Tibial nerve (tissue), 4 donors: ENCODE measurements around the gene CD244. TPM values are rescaled to one million over a fixed set of nuclear protein-coding genes. Genes with fewer than 3 reads are reported as not detected.
"Not testable (repeated sequence)": the region's sequence is repeated elsewhere in the genome, so short reads cannot be mapped to it uniquely, and the experiment has no call there.

ENCODE experiments used
- DNase-seq, 2 donors: peaks; one replicate each; pipeline ENCODE4 v3.0.0-alpha.2; 2019; ENCODE audit warnings: low spot score in 2 of 2
- H3K27ac ChIP-seq, 4 donors: fragments of 200-600 bp; sonication (generic) in 3 of 4; one replicate each; pipeline ENCODE4 v1.5.1; 2017 to 2019; ENCODE audit warnings: mild to moderate bottlenecking in 1 of 4
- H3K27me3 ChIP-seq, 2 donors: fragments of 200-600 bp; sonication (generic) in 1 of 2; one replicate each; pipeline versions ENCODE4 v1.5.1 to v1.6.0; 2017 to 2019
- H3K36me3 ChIP-seq, 3 donors: fragments of 200-600 bp; sonication (generic); one replicate each; pipeline ENCODE4 v1.5.1; 2018 to 2019
- H3K4me1 ChIP-seq, 4 donors: fragments of 200-600 bp; sonication (generic) in 3 of 4; one replicate each; pipeline ENCODE4 v1.5.1; 2017 to 2019
- H3K4me3 ChIP-seq, 4 donors: fragments of 200-600 bp; sonication (generic) in 3 of 4; one replicate each; pipeline ENCODE4 v1.5.1; 2017 to 2019; ENCODE audit warnings: mild to moderate bottlenecking in 1 of 4, moderate library complexity in 1 of 4
- H3K9me3 ChIP-seq, 4 donors: fragments of 200-600 bp; sonication (generic) in 3 of 4; one replicate each; pipeline ENCODE4 v1.5.1; 2017 to 2019
- EP300 ChIP-seq, 2 donors: sonication (generic); formaldehyde crosslinking; IDR thresholded peaks; one replicate each; pipeline ENCODE4 v1.6.1; 2017; ENCODE audit warnings: antibody characterized with exemption in 2 of 2, mild to moderate bottlenecking in 1 of 2
- POLR2A ChIP-seq, 2 donors: fragments of 450-650 bp; IDR thresholded peaks; one replicate each; pipeline ENCODE4 v1.6.1; 2017; ENCODE audit warnings: antibody characterized with exemption in 2 of 2, mild to moderate bottlenecking in 2 of 2, moderate library complexity in 2 of 2
- WGBS, 2 donors: methylation state at CpG; one replicate each; pipeline ENCODE4 v1.1.5; 2018; 5-methylcytosine and 5-hydroxymethylcytosine counted together
- total RNA-seq, 4 donors: library from RNA; depleted of rRNA; stranded (reverse); fragments of >200 nt; gene quantifications; one replicate each; pipeline ENCODE4 v1.1.0, GENCODE V29; 2016
- TF ChIP-seq, protein P1 (sequence below), 5 experiments: fragments of 200-600 bp in 3 of 5; fragments of 450-650 bp in 2 of 5; sonication (generic) in 3 of 5; IDR thresholded peaks; one replicate each; pipeline ENCODE4 v1.5.1; 2016 to 2019; ENCODE audit warnings: antibody characterized with exemption in 5 of 5, mild to moderate bottlenecking in 3 of 5, moderate library complexity in 2 of 5

CD244 gene
- total RNA-seq, 4 donors from 2014 or later: 0.63 to 0.98 (median 0.90) TPM; not detected in 1

DNA sequence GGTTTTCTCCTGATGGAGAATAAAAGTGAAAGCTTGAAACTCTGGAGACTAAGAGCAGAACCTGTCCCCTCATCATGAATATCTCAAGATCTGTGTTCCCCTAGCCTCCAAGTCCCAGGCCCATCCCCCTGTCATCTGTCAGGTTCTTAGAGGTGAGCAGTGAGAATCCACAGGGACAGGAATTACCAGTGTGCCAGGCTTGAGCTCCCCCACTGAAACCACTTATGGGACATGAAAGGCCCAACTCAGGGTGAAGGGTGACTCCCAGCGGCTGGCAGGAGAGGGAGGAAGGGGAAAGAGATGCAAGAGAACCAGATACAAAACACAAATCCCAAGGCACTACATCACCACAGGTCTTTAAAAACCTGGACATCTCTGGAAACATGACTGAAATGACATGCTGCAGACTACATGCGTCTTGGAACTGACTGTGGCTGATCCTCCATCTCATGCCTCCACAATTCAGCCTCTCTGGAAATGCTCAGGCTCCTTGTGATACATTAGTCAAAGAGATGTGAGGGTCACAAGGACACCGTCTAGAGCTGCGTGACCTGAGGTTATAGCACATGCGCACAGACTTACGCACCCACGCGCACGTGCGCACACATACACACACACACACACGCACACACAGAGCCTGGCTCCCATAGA, 73.5 kb downstream of the CD244 start:
- no peak for DNase-seq
- peak overlapping the region in 1 of 4 donors; percentile 72 for H3K27ac ChIP-seq
- 89 to 91% methylated on average over 11 of the region's 11 CpGs for WGBS, 2 donors
- no peak overlapping the region for H3K4me3 ChIP-seq
- no peak for TF ChIP-seq EP300 (IDR thresholded peaks at IDR 0.05)
- TF ChIP-seq POLR2A (IDR thresholded peaks at IDR 0.05): no peak
- TF ChIP-seq, protein P1, sequence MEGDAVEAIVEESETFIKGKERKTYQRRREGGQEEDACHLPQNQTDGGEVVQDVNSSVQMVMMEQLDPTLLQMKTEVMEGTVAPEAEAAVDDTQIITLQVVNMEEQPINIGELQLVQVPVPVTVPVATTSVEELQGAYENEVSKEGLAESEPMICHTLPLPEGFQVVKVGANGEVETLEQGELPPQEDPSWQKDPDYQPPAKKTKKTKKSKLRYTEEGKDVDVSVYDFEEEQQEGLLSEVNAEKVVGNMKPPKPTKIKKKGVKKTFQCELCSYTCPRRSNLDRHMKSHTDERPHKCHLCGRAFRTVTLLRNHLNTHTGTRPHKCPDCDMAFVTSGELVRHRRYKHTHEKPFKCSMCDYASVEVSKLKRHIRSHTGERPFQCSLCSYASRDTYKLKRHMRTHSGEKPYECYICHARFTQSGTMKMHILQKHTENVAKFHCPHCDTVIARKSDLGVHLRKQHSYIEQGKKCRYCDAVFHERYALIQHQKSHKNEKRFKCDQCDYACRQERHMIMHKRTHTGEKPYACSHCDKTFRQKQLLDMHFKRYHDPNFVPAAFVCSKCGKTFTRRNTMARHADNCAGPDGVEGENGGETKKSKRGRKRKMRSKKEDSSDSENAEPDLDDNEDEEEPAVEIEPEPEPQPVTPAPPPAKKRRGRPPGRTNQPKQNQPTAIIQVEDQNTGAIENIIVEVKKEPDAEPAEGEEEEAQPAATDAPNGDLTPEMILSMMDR (IDR thresholded peaks at IDR 0.05): no peak
- H3K9me3 ChIP-seq: no peaks in the 10 kb centered on the region
- H3K4me1 ChIP-seq: peaks cover 0 to 7% (median 0%) of the 10 kb centered on the region in 4 donors
- H3K27me3 ChIP-seq: no peaks in the 10 kb centered on the region
- H3K36me3 ChIP-seq: no peaks in the 10 kb centered on the region

DNA sequence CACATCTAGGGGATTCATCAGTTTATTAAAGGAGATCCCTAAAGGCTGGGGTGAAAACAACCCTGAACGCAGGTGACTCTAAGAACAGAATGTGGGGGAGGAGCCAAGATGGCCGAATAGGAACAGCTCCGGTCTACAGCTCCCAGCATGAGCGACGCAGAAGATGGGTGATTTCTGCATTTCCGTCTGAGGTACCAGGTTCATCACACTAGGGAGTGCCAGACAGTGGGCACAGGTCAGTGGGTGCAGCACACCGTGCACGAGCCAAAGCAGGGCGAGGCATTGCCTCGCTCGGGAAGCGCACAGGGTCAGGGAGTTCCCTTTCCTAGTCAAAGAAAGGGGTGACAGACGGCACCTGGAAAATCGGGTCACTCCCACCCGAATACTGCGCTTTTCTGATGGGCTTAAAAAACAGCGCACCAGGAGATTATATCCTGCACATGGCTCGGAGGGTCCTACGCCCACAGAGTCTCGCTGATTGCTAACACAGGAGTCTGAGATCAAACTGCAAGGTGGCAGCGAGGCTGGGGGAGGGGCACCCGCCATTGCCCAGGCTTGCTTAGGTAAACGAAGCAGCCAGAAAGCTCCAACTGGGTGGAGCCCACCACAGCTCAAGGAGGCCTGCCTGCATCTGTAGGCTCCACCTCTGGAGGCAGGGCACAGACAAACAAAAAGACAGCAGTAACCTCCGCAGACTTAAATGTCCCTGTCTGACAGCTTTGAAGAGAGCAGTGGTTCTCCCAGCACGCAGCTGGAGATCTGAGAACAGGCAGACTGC, 79.5 kb downstream of the CD244 start:
- H3K9me3 ChIP-seq, H3K36me3 ChIP-seq, DNase-seq, H3K4me3 ChIP-seq, H3K4me1 ChIP-seq, H3K27ac ChIP-seq, H3K27me3 ChIP-seq: not testable (repeated sequence)
- WGBS, 2 donors: 88 to 91% methylated on average over 24 of the region's 25 CpGs

DNA sequence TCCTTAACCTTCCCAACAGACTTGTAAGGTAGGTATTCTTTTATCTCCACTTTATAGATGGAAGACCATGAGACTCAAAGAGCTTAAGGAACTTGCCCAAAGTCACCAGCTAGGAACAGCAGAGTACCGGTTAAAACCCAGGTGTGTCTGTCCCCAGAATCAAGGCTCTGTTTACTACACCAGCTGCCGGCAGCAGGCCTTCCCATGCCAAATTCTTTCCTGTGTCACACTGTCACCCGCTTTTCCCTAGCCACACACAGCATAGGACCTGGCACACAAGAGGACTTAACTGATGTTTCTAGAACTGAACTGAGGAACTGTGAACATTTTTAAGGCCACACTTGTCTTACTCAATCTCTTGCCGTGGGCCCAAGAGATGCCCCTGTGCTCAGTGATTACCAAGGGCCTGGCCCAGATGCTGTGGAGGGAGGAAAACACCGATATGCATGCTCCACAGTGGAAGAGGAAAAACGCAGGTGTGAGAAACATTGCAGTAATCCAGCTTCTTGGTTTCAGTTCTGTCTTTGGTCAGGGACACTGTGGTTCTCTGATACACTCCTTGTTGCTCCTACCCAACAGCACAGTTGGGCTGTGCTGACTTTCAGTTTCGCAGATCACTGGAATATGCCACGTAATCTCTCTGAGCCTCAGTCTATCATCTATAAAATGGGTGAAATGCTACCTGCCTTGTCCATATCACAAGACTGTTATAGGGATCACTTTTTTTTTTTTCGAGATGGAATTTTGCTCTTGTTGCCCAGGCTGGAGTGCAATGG, 80.6 kb downstream of the CD244 start:
- no peak overlapping the region for H3K4me3 ChIP-seq
- H3K4me1 ChIP-seq: peaks cover 0 to 4% (median 0%) of the 10 kb centered on the region in 4 donors
- no peaks in the 10 kb centered on the region for H3K27me3 ChIP-seq
- no peaks in the 10 kb centered on the region for H3K9me3 ChIP-seq
- 84 to 86% methylated on average over 9 of the region's 9 CpGs for WGBS, 2 donors
- H3K36me3 ChIP-seq: no peaks in the 10 kb centered on the region
- TF ChIP-seq EP300 (IDR thresholded peaks at IDR 0.05) (no peak), POLR2A (IDR thresholded peaks at IDR 0.05) (no peak)
- TF ChIP-seq, protein P1 (IDR thresholded peaks at IDR 0.05): no peak
- no peak for DNase-seq
- peak overlapping the region in 1 of 4 donors; percentile 51 for H3K27ac ChIP-seq

DNA sequence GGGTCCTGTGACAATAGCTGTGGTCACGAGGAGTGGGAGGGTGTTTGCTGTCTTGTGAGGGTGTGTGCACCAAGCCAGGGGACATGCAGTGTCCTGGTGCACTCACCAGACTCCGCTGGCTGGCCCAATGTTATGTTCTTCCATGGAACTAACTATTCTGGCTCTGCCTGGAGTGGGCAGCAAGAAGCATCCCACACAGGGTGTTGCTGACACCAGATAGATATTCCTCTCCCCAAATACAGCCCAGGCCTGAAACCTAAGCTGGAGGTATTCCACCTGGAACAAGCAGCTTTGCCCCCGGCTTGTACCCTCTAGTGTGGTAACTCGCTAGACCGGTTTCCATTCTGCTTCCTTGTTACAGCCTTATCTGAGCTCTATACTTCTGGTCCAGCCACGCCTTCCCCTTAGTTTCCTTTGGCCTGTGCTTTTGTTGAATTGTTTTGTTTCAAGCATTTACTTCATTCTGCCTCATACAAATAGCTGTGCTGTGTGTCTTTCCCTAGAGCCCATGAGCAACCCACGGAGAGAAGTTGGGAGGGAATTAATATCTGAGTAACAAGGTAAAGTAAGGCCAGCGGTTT, 81.4 kb downstream of the CD244 start:
- TF ChIP-seq EP300 (IDR thresholded peaks at IDR 0.05): no peak
- Histone ChIP-seq H3K27me3 (no peaks in the 10 kb centered on the region), H3K9me3 (no peaks in the 10 kb centered on the region), H3K4me3 (no peak overlapping the region), H3K27ac (peak overlapping the region in 1 of 4 donors; percentile 51), H3K4me1 (peaks cover 0 to 4% (median 0%) of the 10 kb centered on the region in 4 donors), H3K36me3 (no peaks in the 10 kb centered on the region)
- WGBS, 2 donors: 73 to 74% methylated on average over 7 to 8 of the region's 8 CpGs
- DNase-seq: no peak

DNA sequence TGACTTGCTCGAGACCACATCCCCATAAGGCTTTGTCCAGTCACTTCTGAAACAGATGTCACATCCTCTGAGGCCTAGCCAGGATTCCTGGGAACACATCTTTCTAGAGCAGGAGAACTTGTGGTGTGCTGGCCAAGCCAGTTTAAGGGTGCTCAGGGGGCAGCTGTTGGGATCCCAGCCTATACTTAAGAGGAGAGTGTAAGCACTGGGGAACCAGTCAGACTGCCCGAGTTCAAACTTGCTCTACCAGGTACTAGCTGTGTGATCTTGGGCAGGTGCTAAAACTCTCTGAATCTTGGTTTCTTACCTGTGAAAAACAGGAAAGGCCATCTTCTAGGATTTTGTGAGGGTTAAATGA, 82.3 kb downstream of the CD244 start:
- Histone ChIP-seq H3K4me1 (peaks cover 0 to 4% (median 0%) of the 10 kb centered on the region in 4 donors), H3K36me3 (no peaks in the 10 kb centered on the region), H3K9me3 (no peaks in the 10 kb centered on the region), H3K27me3 (no peaks in the 10 kb centered on the region), H3K27ac (no peak overlapping the region), H3K4me3 (no peak overlapping the region)
- DNase-seq: no peak
- WGBS, 2 donors: 87 to 96% methylated on average over 2 of the region's 2 CpGs
- TF ChIP-seq EP300 (IDR thresholded peaks at IDR 0.05) (no peak), POLR2A (IDR thresholded peaks at IDR 0.05) (no peak)
- TF ChIP-seq, protein P1 (IDR thresholded peaks at IDR 0.05): no peak

Other genes starting within 250 kb of the CD244 start
- gene SLAMF1, start 215.8 kb downstream of the CD244 start, total RNA-seq: 1 to 10 TPM in 1 of 4 donors, under 1 TPM in 1, not detected in 2; 0.39 to 1.3 TPM
- gene CD48, start 151.1 kb downstream of the CD244 start, total RNA-seq: 1 to 10 TPM; 1.5 to 5.9 (median 2.0) TPM
- under 1 TPM; 0.22 to 0.90 (median 0.51) TPM for gene SLAMF7, start 123.6 kb downstream of the CD244 start, total RNA-seq
- 1 to 10 TPM in 2 of 4 donors, under 1 TPM in 1, not detected in 1; 0.22 to 3.0 (median 1.9) TPM for gene LY9, start 66.7 kb downstream of the CD244 start, total RNA-seq
- 1 to 10 TPM in 1 of 4 donors, under 1 TPM in 1, not detected in 2; 0.42 to 1.2 TPM for gene ITLN1, start 22.3 kb upstream of the CD244 start, total RNA-seq
- gene ITLN2, start 91.9 kb upstream of the CD244 start, total RNA-seq: not detected
- 10 to 100 TPM in 3 of 4 donors, 1 to 10 TPM in 1; 6.9 to 23.1 (median 14.9) TPM for gene F11R, start 158.3 kb upstream of the CD244 start, total RNA-seq
- gene TSTD1, start 176.1 kb upstream of the CD244 start, total RNA-seq: 10 to 100 TPM; 15.7 to 46.9 (median 37.4) TPM
- 10 to 100 TPM; 59.4 to 66.1 (median 62.9) TPM for gene USF1, start 183.1 kb upstream of the CD244 start, total RNA-seq
- gene ARHGAP30, start 207.0 kb upstream of the CD244 start, total RNA-seq: 10 to 100 TPM in 2 of 4 donors, 1 to 10 TPM in 2; 6.1 to 14.1 (median 10.2) TPM
- not detected for gene NECTIN4, start 226.7 kb upstream of the CD244 start, total RNA-seq
- gene KLHDC9, start 235.5 kb upstream of the CD244 start, total RNA-seq: 10 to 100 TPM in 1 of 4 donors, 1 to 10 TPM in 3; 7.9 to 12.9 (median 9.1) TPM